Activated CD4-positive, alpha-beta T cell treated with anti-CD3 and anti-CD28 coated beads, Interleukin-2, amount 10 ng/mL, durations not matched to agents 7 days and 5 days (primary cell): ENCODE data around the gene GNB2. TPM values are rescaled to one million over a fixed set of nuclear protein-coding genes. Genes with fewer than 3 reads are reported as not detected.
"Not testable (repeated sequence)": the region's sequence is repeated elsewhere in the genome, so short reads cannot be mapped to it uniquely, and the experiment has no call there.

Experiments
- CTCF ChIA-PET: fragments of 350-600 bp; sonication (Branson Sonifier 250); formaldehyde crosslinking; loops from one replicate; lab custom pipeline; 2021; ENCODE audit warnings: antibody characterized with exemption; lab: Charles Lee
- POLR2A ChIA-PET: fragments of 350-600 bp; sonication (Branson Sonifier 250); formaldehyde crosslinking; loops from one replicate; lab custom pipeline; 2021; ENCODE audit warnings: antibody characterized with exemption; lab: Charles Lee
- DNase-seq: peaks from one replicate; pipeline ENCODE4 v3.0.0-alpha.2; 2020
- H3K27ac Mint-ChIP-seq: one replicate; pipeline ENCODE4 v1.8.0; 2021; ENCODE audit warnings: mild to moderate bottlenecking, moderate library complexity, mixed read lengths
- H3K27me3 Mint-ChIP-seq: one replicate; pipeline ENCODE4 v1.8.0; 2021; ENCODE audit warnings: mixed read lengths
- H3K36me3 Mint-ChIP-seq: one replicate; pipeline ENCODE4 v1.8.0; 2021; ENCODE audit warnings: low read depth, mixed read lengths
- H3K4me1 Mint-ChIP-seq: one replicate; pipeline ENCODE4 v1.8.0; 2021; ENCODE audit warnings: mixed read lengths
- H3K4me3 Mint-ChIP-seq: one replicate; pipeline ENCODE4 v1.8.0; 2021; ENCODE audit warnings: mild to moderate bottlenecking, moderate library complexity, mixed read lengths
- H3K9me3 Mint-ChIP-seq: one replicate; pipeline ENCODE4 v1.8.0; 2021; ENCODE audit warnings: mixed read lengths
- total RNA-seq, 2 experiments: library from RNA; stranded (reverse); gene quantifications; one replicate each; pipeline ENCODE4 v1.2.3, GENCODE V29; 2021

The GNB2 gene
- total RNA-seq, 2 experiments from 2014 or later: 238 to 249 TPM

GRCh38 chr7:100641463-100641859 is 32.1 kb upstream of the GNB2 start, which contains the start of gene TFR2:
TFR2 (minus strand) TSS chr7:100641552; CDS start chr7:100641509, 43 bp downstream.
- no peaks in the 10 kb centered on the region for H3K9me3 Mint-ChIP-seq
- H3K4me3 Mint-ChIP-seq: no peak within 1 kb of the TSS
- ChIA-PET CTCF (interaction anchor here (1.2 kb wide), 1 partner anchor 11 kb away, joined by 3 read pairs; no protein-coding TSS in a partner anchor), POLR2A (no interaction called here)
- H3K27ac Mint-ChIP-seq: peak within 1 kb of the TSS; percentile 36
- H3K27me3 Mint-ChIP-seq: peaks cover 2% of the 10 kb centered on the region
- H3K36me3 Mint-ChIP-seq: no peaks in the 10 kb centered on the region
- no peaks in the 10 kb centered on the region for H3K4me1 Mint-ChIP-seq
- no peak for DNase-seq

DNA sequence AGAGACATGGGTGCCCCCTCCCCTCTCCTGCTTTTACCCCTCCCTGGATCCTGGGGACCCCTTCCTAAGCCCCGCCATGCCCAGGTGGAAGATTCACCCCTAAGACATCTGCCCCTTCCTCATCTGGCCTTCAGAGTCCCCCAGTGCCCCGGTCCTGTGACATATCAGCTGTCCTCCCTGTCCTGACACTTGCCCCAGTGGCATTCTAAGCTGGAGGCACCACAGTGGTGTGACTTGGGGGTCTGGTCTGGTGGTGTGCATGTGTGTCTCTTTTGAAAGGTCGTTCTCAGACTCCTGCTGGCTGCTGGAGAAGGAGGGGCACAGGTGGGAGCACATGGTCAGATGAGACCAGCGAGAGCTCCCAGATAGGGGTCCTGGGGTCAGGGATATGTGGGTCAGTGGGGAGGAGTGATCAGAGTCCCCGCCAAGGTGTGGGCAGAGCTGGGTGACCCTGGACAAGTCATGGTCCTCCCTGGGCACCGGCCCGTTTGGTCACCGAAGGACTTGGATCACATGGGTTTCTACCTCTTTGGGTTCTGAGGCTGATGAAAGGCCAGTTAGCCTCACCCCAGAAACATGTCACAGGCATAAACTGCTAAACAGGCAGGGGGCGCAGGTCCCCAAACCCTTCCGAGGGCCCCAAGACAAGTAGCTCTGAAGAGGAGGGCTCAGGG is 31.5 kb upstream of the GNB2 start:
- Mint-ChIP-seq H3K36me3 (no peaks in the 10 kb centered on the region), H3K27me3 (no peaks in the 10 kb centered on the region), H3K4me3 (no peak overlapping the region), H3K27ac (no peak overlapping the region), H3K9me3 (no peaks in the 10 kb centered on the region), H3K4me1 (no peaks in the 10 kb centered on the region)
- ChIA-PET CTCF (interaction anchor here (1.0 to 1.2 kb wide), 2 partner anchors 8 to 12 kb away, joined by 3 to 4 read pairs; no protein-coding TSS in a partner anchor), POLR2A (no interaction called here)
- no peak for DNase-seq

DNA sequence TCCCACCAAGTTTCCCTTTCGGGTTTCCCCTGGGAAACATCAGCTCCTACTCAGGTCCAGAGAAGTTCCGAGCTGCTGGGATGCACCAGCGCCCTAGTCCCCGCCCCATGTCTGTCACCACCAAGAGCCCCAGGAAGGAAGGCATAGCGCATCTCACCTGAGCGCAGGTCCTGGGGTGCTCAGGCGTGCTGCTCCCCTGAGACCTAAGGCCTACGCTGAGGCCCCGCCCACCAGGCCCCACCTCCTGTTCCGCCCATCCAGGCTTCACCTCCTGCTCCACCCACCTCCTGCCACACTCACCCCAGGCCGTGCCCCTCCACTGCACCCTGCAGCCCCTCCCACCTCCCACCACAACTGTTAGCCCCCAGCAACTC is 31.0 kb upstream of the GNB2 start:
- Mint-ChIP-seq H3K36me3 (no peaks in the 10 kb centered on the region), H3K27me3 (no peaks in the 10 kb centered on the region), H3K4me3 (no peak overlapping the region), H3K27ac (no peak overlapping the region), H3K9me3 (no peaks in the 10 kb centered on the region), H3K4me1 (no peaks in the 10 kb centered on the region)
- ChIA-PET CTCF (interaction anchor here (1.0 to 1.2 kb wide), 2 partner anchors 8 to 12 kb away, joined by 3 to 4 read pairs; no protein-coding TSS in a partner anchor), POLR2A (no interaction called here)
- DNase-seq: peak; percentile 34

GRCh38 chr7:100649826-100650565 is 23.5 kb upstream of the GNB2 start:
- no peak for DNase-seq
- no peak overlapping the region for H3K4me3 Mint-ChIP-seq
- H3K4me1 Mint-ChIP-seq: peaks cover 2% of the 10 kb centered on the region
- H3K9me3 Mint-ChIP-seq: no peaks in the 10 kb centered on the region
- peaks cover 3% of the 10 kb centered on the region for H3K36me3 Mint-ChIP-seq
- POLR2A ChIA-PET: no interaction called here
- CTCF ChIA-PET: interaction anchor here (1.0 to 1.4 kb wide), 2 partner anchors 12 to 17 kb away, joined by 3 to 4 read pairs; no protein-coding TSS in a partner anchor
- H3K27ac Mint-ChIP-seq: no peak overlapping the region
- H3K27me3 Mint-ChIP-seq: peaks cover 14% of the 10 kb centered on the region

- no peak for DNase-seq
- Mint-ChIP-seq H3K36me3 (peaks cover 3% of the 10 kb centered on the region), H3K27ac (no peak overlapping the region), H3K4me3 (no peak overlapping the region), H3K4me1 (peaks cover 2% of the 10 kb centered on the region), H3K27me3 (peaks cover 37% of the 10 kb centered on the region), H3K9me3 (no peaks in the 10 kb centered on the region)
- CTCF ChIA-PET: interaction anchor here (1.3 to 1.9 kb wide), 2 partner anchors 11 to 21 kb away, joined by 4 to 11 read pairs; no protein-coding TSS in a partner anchor
- POLR2A ChIA-PET: no interaction called here
Observed at GRCh38 chr7:100654908-100655831, 18.4 kb upstream of the GNB2 start.

DNA sequence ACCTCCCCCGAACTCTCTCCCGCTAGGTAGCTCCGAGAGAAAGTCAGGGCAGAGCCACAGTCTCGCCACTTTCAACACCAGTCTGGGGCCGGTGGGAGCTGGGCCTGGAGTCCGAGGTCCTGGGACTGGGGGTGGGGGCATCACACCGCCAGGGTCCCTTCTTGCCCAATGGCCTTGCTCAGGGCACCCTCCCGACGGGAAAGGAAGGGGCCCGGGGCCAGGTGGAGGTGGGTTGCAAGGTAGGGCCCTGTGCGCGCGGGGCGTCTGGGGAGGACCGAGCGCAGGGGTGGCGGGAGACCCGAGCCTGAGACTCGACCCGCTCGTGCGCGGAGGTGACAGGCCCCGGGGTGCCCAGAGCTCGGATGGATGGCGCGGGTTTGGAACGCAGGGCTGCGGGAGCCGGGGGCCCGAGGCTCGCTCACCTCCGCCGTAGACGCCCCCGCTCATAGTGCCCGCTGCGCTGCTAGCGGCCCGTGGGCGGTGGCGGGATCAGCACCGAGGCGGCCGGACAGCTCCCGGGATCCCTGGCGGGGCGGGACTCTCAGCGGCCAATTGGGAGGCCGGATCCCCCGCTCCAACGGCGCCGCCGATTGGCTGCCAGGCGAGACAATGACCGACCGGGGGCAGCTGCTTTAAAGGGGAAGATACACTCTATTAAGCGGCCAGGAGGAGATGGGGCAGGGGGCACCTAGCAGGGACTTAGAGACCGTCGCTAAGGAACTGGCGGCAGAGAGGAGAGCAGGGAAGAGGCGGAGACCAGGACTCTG is 17.4 kb upstream of the GNB2 start, which contains the start of gene ACTL6B:
TSS of gene ACTL6B (minus strand) at position 541 of the 767 bp plus-strand sequence. CDS start at position 447, 94 bp downstream.
- Mint-ChIP-seq H3K4me3 (no peak within 1 kb of the TSS), H3K27me3 (peaks cover 34% of the 10 kb centered on the region)
- POLR2A ChIA-PET: interaction anchor here (0.7 kb wide), 1 partner anchor 202 kb away, joined by 3 read pairs; no protein-coding TSS in a partner anchor

DNA sequence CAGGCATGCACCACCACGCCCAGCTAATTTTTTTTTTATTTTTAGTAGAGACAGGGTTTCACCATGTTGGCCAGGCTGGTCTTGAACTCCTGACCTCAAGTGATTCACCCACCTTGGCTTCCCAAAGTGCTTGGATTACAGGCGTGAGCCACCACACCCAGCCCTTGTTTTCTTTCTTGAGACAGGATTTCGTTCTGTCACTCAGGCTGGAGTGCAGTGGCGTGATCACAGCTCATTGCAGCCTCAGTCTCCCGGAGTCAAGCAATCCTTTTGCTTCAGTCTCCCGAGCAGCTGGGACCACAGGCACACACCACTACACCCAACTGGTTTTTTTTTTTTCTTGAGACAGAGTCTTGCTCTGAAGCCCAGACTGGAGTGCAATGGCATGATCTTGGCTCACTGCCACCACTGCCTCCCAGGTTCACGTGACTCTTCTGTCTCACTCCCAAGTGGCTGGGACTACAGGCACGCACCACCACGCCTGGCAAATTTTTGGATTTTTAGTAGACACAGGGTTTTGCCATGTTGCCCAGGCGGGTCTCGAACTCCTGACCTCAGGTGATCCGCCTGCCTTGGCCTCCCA is 11.3 kb upstream of the GNB2 start:
- H3K9me3 Mint-ChIP-seq, DNase-seq, H3K36me3 Mint-ChIP-seq, H3K4me3 Mint-ChIP-seq, H3K4me1 Mint-ChIP-seq, H3K27ac Mint-ChIP-seq, POLR2A ChIA-PET, CTCF ChIA-PET: not testable (repeated sequence)
- H3K27me3 Mint-ChIP-seq: peaks cover 16% of the 10 kb centered on the region

More for the DNA sequence above, 17.4 kb upstream of the GNB2 start, which contains the start of gene ACTL6B:
- peak; percentile 69 for DNase-seq
- CTCF ChIA-PET: interaction anchor here (0.5 to 1.9 kb wide), 4 partner anchors 12 to 195 kb away, joined by 3 to 11 read pairs (median 4); no protein-coding TSS in a partner anchor
- no peak within 1 kb of the TSS for H3K27ac Mint-ChIP-seq
- no peaks in the 10 kb centered on the region for H3K9me3 Mint-ChIP-seq
- peaks cover 2% of the 10 kb centered on the region for H3K4me1 Mint-ChIP-seq
- H3K36me3 Mint-ChIP-seq: peaks cover 3% of the 10 kb centered on the region

GRCh38 chr7:100665168-100665726 is 8.3 kb upstream of the GNB2 start:
- Mint-ChIP-seq H3K4me1 (no peaks in the 10 kb centered on the region), H3K4me3 (no peak overlapping the region), H3K27me3 (peaks cover 2% of the 10 kb centered on the region), H3K9me3 (no peaks in the 10 kb centered on the region), H3K27ac (no peak overlapping the region), H3K36me3 (no peaks in the 10 kb centered on the region)
- ChIA-PET CTCF (interaction anchor here (1.2 kb wide), 1 partner anchor 40 kb away, joined by 3 read pairs; the partner anchor contains the start of gene POP7), POLR2A (no interaction called here)
- no peak for DNase-seq

DNA sequence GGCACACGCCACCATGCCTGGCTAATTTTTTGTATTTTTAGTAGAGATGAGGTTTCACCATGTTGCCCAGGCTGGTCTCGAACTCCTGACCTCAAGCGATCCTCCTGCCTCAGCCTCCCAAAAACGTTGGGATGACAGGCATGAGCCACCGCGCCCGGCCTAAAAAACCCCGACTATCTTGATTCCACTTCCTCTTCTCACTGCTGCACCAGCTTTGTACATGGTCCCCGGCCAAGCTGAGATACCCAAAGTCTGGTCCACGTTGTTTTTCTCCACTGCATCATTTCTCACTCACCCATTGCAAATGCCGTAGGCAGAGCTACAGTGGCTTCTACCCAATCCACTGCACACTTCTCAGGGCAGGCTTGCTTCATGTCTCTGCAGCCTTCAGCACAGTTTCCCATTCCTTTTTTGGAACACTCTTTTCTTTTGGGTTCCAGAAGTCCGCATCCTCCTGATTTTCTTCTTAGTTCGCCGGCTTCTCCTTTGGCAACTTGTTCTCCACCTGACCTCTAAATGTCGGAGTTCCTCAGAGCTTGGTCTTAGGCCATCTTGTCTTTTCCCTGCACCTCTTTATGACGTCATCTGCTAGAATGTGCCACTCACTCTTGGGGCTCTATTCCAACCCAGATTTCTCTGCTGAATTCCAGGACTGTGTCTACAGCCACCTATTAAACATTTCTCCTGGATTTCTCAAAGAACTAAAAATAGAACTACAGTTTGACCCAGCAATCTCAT is 6.0 kb upstream of the GNB2 start:
- POLR2A ChIA-PET: no interaction called here
- H3K36me3 Mint-ChIP-seq: no peaks in the 10 kb centered on the region
- DNase-seq: no peak
- no peak overlapping the region for H3K4me3 Mint-ChIP-seq
- H3K9me3 Mint-ChIP-seq: no peaks in the 10 kb centered on the region
- CTCF ChIA-PET: interaction anchor here (0.6 to 1.7 kb wide), 2 partner anchors 24 to 59 kb away, joined by 4 read pairs; no protein-coding TSS in a partner anchor
- H3K27ac Mint-ChIP-seq: no peak overlapping the region
- peaks cover 5% of the 10 kb centered on the region for H3K27me3 Mint-ChIP-seq
- H3K4me1 Mint-ChIP-seq: peaks cover 3% of the 10 kb centered on the region

DNA sequence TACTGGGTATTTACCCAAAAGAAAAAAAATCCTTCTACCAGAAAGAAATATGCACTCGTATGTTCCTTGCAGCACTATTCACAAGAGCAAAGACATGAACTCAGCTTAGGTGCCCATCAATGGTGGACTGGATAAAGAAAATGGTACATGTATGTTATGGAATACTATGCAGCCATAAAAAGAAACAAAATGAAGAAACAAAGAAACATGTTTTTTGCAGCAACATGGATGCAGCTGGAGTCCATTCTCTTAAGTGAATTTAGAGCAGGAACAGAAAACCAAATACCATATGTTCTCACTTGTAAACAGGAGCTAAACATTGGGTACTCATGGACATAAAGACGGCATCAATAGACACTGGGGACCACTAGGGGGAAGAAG is 5.5 kb upstream of the GNB2 start:
- ChIA-PET POLR2A (no interaction called here), CTCF (interaction anchor here (1.7 kb wide), 1 partner anchor 24 kb away, joined by 4 read pairs; no protein-coding TSS in a partner anchor)
- Mint-ChIP-seq H3K4me1 (peaks cover 9% of the 10 kb centered on the region), H3K9me3 (no peaks in the 10 kb centered on the region), H3K36me3 (no peaks in the 10 kb centered on the region), H3K4me3 (no peak overlapping the region), H3K27me3 (peaks cover 5% of the 10 kb centered on the region), H3K27ac (no peak overlapping the region)
- DNase-seq: no peak
